Sigmoid colon (tissue), 7 donors: ENCODE results near the gene HNRNPC. TPM values are rescaled to one million over a fixed set of nuclear protein-coding genes. Genes with fewer than 3 reads are reported as not detected.

Experiments
- DNase-seq: peaks from one replicate; pipeline ENCODE4 v3.0.0-alpha.2; 2019
- H3K27ac ChIP-seq, 4 donors: fragments of 200-600 bp; sonication (generic); one replicate each; pipeline ENCODE4 v1.5.1; 2016 to 2019; ENCODE audit warnings: mild to moderate bottlenecking in 1 of 4
- H3K27me3 ChIP-seq, 3 donors: fragments of 200-600 bp; sonication (generic); one replicate each; pipeline ENCODE4 v1.5.1; 2019; ENCODE audit warnings: mild to moderate bottlenecking in 1 of 3
- H3K36me3 ChIP-seq, 4 donors: fragments of 200-600 bp; sonication (generic); one replicate each; pipeline ENCODE4 v1.5.1; 2016 to 2019
- H3K4me1 ChIP-seq, 4 donors: fragments of 200-600 bp; sonication (generic); one replicate each; pipeline ENCODE4 v1.5.1; 2017 to 2019
- H3K4me3 ChIP-seq, 4 donors: fragments of 200-600 bp; sonication (generic); one replicate each; pipeline ENCODE4 v1.5.1; 2017 to 2019; ENCODE audit warnings: mild to moderate bottlenecking in 2 of 4, moderate library complexity in 1 of 4
- H3K9me3 ChIP-seq, 4 donors: fragments of 200-600 bp in 3 of 4; sonication (generic) in 3 of 4; one replicate each; pipeline versions ENCODE4 v1.5.1 to v1.6.1; 2013 to 2019
- CTCF ChIP-seq, 4 experiments: fragments of 450-650 bp in 3 of 4; fragments of 200-600 bp in 1 of 4; IDR thresholded peaks; one replicate each; pipeline ENCODE4 v1.5.1; 2016 to 2019; ENCODE audit warnings: antibody characterized with exemption in 4 of 4, mild to moderate bottlenecking in 3 of 4, moderate library complexity in 2 of 4
- EP300 ChIP-seq, 4 donors: sonication (generic); formaldehyde crosslinking; IDR thresholded peaks; one replicate each; pipeline ENCODE4 v1.6.1; 2017; ENCODE audit warnings: antibody characterized with exemption in 4 of 4
- POLR2A ChIP-seq, 2 donors: fragments of 450-650 bp; IDR thresholded peaks; one replicate each; pipeline ENCODE4 v1.6.1; 2016; ENCODE audit warnings: antibody characterized with exemption in 2 of 2, mild to moderate bottlenecking in 2 of 2, moderate library complexity in 2 of 2
- POLR2AphosphoS5 ChIP-seq, 4 donors: sonication (generic); formaldehyde crosslinking; IDR thresholded peaks; one replicate each; pipeline ENCODE4 v1.6.1; 2017; ENCODE audit warnings: antibody characterized with exemption in 4 of 4
- WGBS, 2 donors: extraction: QIAGEN DNeasy Blood & Tissue Kit; methylation state at CpG; one replicate each; pipeline ENCODE4 v1.1.7; 2013; 5-methylcytosine and 5-hydroxymethylcytosine counted together
- intact Hi-C: fragments of 100-400 bp; cut with DNase I; formaldehyde crosslinking; loops from one replicate; pipeline ENCODE4 v1.15.1; 2023
- polyA plus RNA-seq, 3 donors: library from polyadenylated mRNA; stranded (reverse); fragments of 200-250 nt; gene quantifications; one replicate each; pipeline ENCODE4 v1.2.3, GENCODE V29; 2013
- total RNA-seq, 4 donors: library from RNA; depleted of rRNA; stranded (reverse); fragments of >200 nt; gene quantifications; one replicate each; pipeline ENCODE4 v1.1.0, GENCODE V29; 2016
- donor health status: healthy with polysubstance abuse.
- donor health status: Bipolar disorder and iron deficiency.
- donor health status: healthy.

HNRNPC gene
- total and polyA plus RNA-seq, 7 donors = 365 to 645 (median 419) TPM

- intact Hi-C loops = no loop called here
- no peaks in the 10 kb centered on the region for H3K9me3 ChIP-seq
- no peak overlapping the region for H3K4me3 ChIP-seq
- DNase-seq = no peak
- no peaks in the 10 kb centered on the region for H3K27me3 ChIP-seq
- H3K27ac ChIP-seq = no peak overlapping the region
- no peaks in the 10 kb centered on the region for H3K36me3 ChIP-seq
- TF ChIP-seq EP300 (IDR thresholded peaks at IDR 0.05) (no peak), CTCF (IDR thresholded peaks at IDR 0.05) (no peak), POLR2AphosphoS5 (IDR thresholded peaks at IDR 0.05) (no peak), POLR2A (IDR thresholded peaks at IDR 0.05) (no peak)
- H3K4me1 ChIP-seq = no peaks in the 10 kb centered on the region
- 75 to 78% methylated on average over 5 of the region's 5 CpGs for WGBS, 2 donors
Observed at GRCh38 chr14:21162081-21162480, 107.2 kb downstream of the HNRNPC start.

GRCh38 chr14:21160061-21160610 is 109.1 kb downstream of the HNRNPC start:
- Histone ChIP-seq H3K27me3 (no peaks in the 10 kb centered on the region), H3K9me3 (no peaks in the 10 kb centered on the region), H3K36me3 (no peaks in the 10 kb centered on the region), H3K4me3 (no peak overlapping the region), H3K4me1 (no peaks in the 10 kb centered on the region), H3K27ac (no peak overlapping the region)
- no peak for DNase-seq
- 80% methylated on average over 4 of the region's 4 CpGs for WGBS, 2 donors
- no peak for TF ChIP-seq POLR2A (IDR thresholded peaks at IDR 0.05)
- TF ChIP-seq CTCF (IDR thresholded peaks at IDR 0.05) = no peak
- intact Hi-C loops = no loop called here

Other genes starting within 250 kb of the HNRNPC start
- 100 to 1,000 TPM; 184 to 276 (median 235) TPM for gene NDRG2, start 244.4 kb downstream of the HNRNPC start, total RNA-seq
- 100 to 1,000 TPM; 114 to 199 (median 141) TPM for gene NDRG2, start 244.4 kb downstream of the HNRNPC start, polyA plus RNA-seq
- gene TPPP2, start 239.2 kb downstream of the HNRNPC start, total RNA-seq = not detected
- under 1 TPM in 1 of 3 donors, not detected in 2; 0.36 TPM for gene TPPP2, start 239.2 kb downstream of the HNRNPC start, polyA plus RNA-seq
- not detected for gene RNASE13, start 234.6 kb downstream of the HNRNPC start, total RNA-seq
- not detected for gene RNASE13, start 234.6 kb downstream of the HNRNPC start, polyA plus RNA-seq
- gene RNASE7, start 227.1 kb downstream of the HNRNPC start, total RNA-seq = not detected
- gene RNASE7, start 227.1 kb downstream of the HNRNPC start, polyA plus RNA-seq = under 1 TPM in 1 of 3 donors, not detected in 2; 0.10 TPM
- gene RNASE8, start 211.6 kb downstream of the HNRNPC start, total RNA-seq = not detected
- not detected for gene RNASE8, start 211.6 kb downstream of the HNRNPC start, polyA plus RNA-seq
- gene ARHGEF40, start 199.1 kb downstream of the HNRNPC start, total RNA-seq = 10 to 100 TPM; 15.0 to 48.5 (median 17.4) TPM
- gene ARHGEF40, start 199.1 kb downstream of the HNRNPC start, polyA plus RNA-seq = 10 to 100 TPM; 12.5 to 26.5 (median 18.0) TPM
- gene ZNF219, start 170.8 kb downstream of the HNRNPC start, total RNA-seq = 10 to 100 TPM; 38.2 to 89.7 (median 65.0) TPM
- 10 to 100 TPM; 27.6 to 52.9 (median 29.4) TPM for gene ZNF219, start 170.8 kb downstream of the HNRNPC start, polyA plus RNA-seq
- gene TMEM253, start 168.4 kb downstream of the HNRNPC start, total RNA-seq = 1 to 10 TPM in 1 of 4 donors, not detected in 3; 1.1 TPM
- gene TMEM253, start 168.4 kb downstream of the HNRNPC start, polyA plus RNA-seq = 10 to 100 TPM; 14.1 to 28.4 (median 14.4) TPM
- not detected for gene OR5AU1, start 113.4 kb downstream of the HNRNPC start, total RNA-seq
- gene OR5AU1, start 113.4 kb downstream of the HNRNPC start, polyA plus RNA-seq = not detected
- under 1 TPM in 1 of 4 donors, not detected in 3; 0.27 TPM for gene RPGRIP1, start 10.6 kb upstream of the HNRNPC start, total RNA-seq
- under 1 TPM; 0.25 to 0.60 (median 0.46) TPM for gene RPGRIP1, start 10.6 kb upstream of the HNRNPC start, polyA plus RNA-seq
- 10 to 100 TPM; 62.0 to 77.1 (median 69.1) TPM for gene SUPT16H, start 114.6 kb upstream of the HNRNPC start, total RNA-seq
- 10 to 100 TPM; 27.5 to 66.3 (median 30.6) TPM for gene SUPT16H, start 114.6 kb upstream of the HNRNPC start, polyA plus RNA-seq
- 10 to 100 TPM; 36.0 to 53.5 (median 44.8) TPM for gene CHD8, start 186.7 kb upstream of the HNRNPC start, total RNA-seq
- gene CHD8, start 186.7 kb upstream of the HNRNPC start, polyA plus RNA-seq = 10 to 100 TPM in 2 of 3 donors, 1 to 10 TPM in 1; 9.0 to 32.9 (median 10.2) TPM
- gene RAB2B, start 207.5 kb upstream of the HNRNPC start, total RNA-seq = 10 to 100 TPM; 22.7 to 28.5 (median 26.9) TPM
- gene RAB2B, start 207.5 kb upstream of the HNRNPC start, polyA plus RNA-seq = 10 to 100 TPM in 1 of 3 donors, 1 to 10 TPM in 2; 6.7 to 10.8 (median 10.0) TPM
- gene TOX4, start 207.8 kb upstream of the HNRNPC start, total RNA-seq = 10 to 100 TPM; 40.0 to 71.8 (median 48.5) TPM
- 10 to 100 TPM; 22.2 to 34.2 (median 32.2) TPM for gene TOX4, start 207.8 kb upstream of the HNRNPC start, polyA plus RNA-seq
- gene METTL3, start 241.9 kb upstream of the HNRNPC start, total RNA-seq = 10 to 100 TPM; 60.9 to 84.9 (median 75.4) TPM
- 10 to 100 TPM in 1 of 3 donors, 1 to 10 TPM in 2; 5.4 to 33.5 (median 9.0) TPM for gene METTL3, start 241.9 kb upstream of the HNRNPC start, polyA plus RNA-seq